Loucy (cell line): ENCODE data around the gene KCNS1.

ENCODE experiments used
- H2AFZ ChIP-seq: fragments of 200-600 bp; sonication (generic); 2 replicates; pipeline ENCODE4 v1.6.0; 2016; ENCODE audit warnings: antibody characterized with exemption, mild to moderate bottlenecking, low read length, moderate library complexity
- H3F3A ChIP-seq: fragments of 200-600 bp; 2 replicates; pipeline ENCODE4 v1.6.0; 2016; ENCODE audit warnings: antibody characterized with exemption, low read depth, mild to moderate bottlenecking
- H3K27me3 ChIP-seq: fragments of 200-600 bp; sonication (generic); 2 replicates; pipeline ENCODE4 v1.6.1; 2014; ENCODE audit warnings: low read length, mild to moderate bottlenecking; ENCODE audit not compliant: insufficient read depth, poor library complexity, severe bottlenecking
- H3K36me3 ChIP-seq: fragments of 200-600 bp; sonication (generic); 2 replicates; pipeline ENCODE4 v1.6.1; 2016; ENCODE audit warnings: low read length; ENCODE audit not compliant: insufficient read depth
- H3K4me1 ChIP-seq: fragments of 200-600 bp; sonication (generic); 2 replicates; pipeline ENCODE4 v1.5.1; 2014; ENCODE audit warnings: low read length, mild to moderate bottlenecking; ENCODE audit not compliant: insufficient read depth, poor library complexity, severe bottlenecking
- H3K4me2 ChIP-seq: fragments of 200-600 bp; sonication (generic); 2 replicates; pipeline ENCODE4 v1.6.0; 2014; ENCODE audit warnings: antibody characterized with exemption, low read length, low read depth, mild to moderate bottlenecking; ENCODE audit not compliant: poor library complexity, severe bottlenecking
- H3K4me3 ChIP-seq: fragments of 200-600 bp; sonication (generic); 2 replicates; pipeline ENCODE4 v1.5.1; 2014; ENCODE audit warnings: low read length, mild to moderate bottlenecking, mixed read lengths; ENCODE audit not compliant: poor library complexity, severe bottlenecking
- H3K79me2 ChIP-seq: fragments of 200-600 bp; sonication (generic); 2 replicates; pipeline ENCODE4 v1.6.1; 2014; ENCODE audit warnings: low read length; ENCODE audit not compliant: insufficient read depth
- H3K9ac ChIP-seq: fragments of 200-600 bp; sonication (generic); 2 replicates; pipeline ENCODE4 v1.6.0; 2014; ENCODE audit warnings: mild to moderate bottlenecking, low read depth, low read length, moderate library complexity; ENCODE audit not compliant: poor library complexity, severe bottlenecking
- H3K9me2 ChIP-seq: fragments of 200-600 bp; sonication (generic); replicated peaks from 2 replicates; pipeline ENCODE4 v1.6.1; 2016; ENCODE audit warnings: low read depth, low read length, mixed read lengths
- H3K9me3 ChIP-seq: fragments of 200-600 bp; sonication (generic); 2 replicates; pipeline ENCODE4 v1.6.1; 2014; ENCODE audit warnings: mild to moderate bottlenecking, antibody characterized with exemption, low read length, low read depth; ENCODE audit not compliant: insufficient read depth
- H4K20me1 ChIP-seq: fragments of 200-600 bp; sonication (generic); 2 replicates; pipeline ENCODE4 v1.6.0; 2014; ENCODE audit warnings: antibody characterized with exemption, low read length, mild to moderate bottlenecking; ENCODE audit not compliant: insufficient read depth, poor library complexity, severe bottlenecking
- EZH2phosphoT487 ChIP-seq: fragments of 200-600 bp; IDR thresholded peaks from 2 replicates; pipeline ENCODE4 v1.6.1; 2018; ENCODE audit warnings: antibody characterized with exemption, mild to moderate bottlenecking, moderate library complexity, borderline replicate concordance
- TF ChIP-seq, protein P1 (sequence below): fragments of 200-600 bp; sonication (generic); conservative IDR thresholded peaks from 2 replicates; pipeline ENCODE4 v1.5.1; 2014; ENCODE audit warnings: mild to moderate bottlenecking, antibody characterized with exemption, low read length

KCNS1 gene

DNA sequence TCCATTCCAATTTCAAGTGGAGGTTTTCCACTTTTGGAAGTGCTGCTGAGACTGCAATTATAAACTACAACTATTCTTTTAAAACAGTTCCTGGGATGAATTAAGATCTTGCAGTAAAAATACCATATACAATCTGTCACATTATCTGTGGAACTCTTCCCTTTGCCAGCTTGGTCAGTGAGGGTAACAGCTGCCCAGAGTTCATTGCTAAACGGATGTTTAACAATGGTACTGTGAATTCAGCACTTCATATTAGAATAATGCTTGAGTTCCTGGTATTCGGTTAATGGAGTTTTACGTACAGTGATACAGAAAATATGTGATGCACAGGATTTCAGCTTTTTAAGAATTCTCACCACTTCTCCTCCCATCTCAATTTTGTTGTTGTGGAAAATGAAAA lies 51.5 kb downstream of the KCNS1 start:
- no peaks in the 10 kb centered on the region for H4K20me1 ChIP-seq
- H3K9me3 ChIP-seq = no peaks in the 10 kb centered on the region
- peak overlapping the region; percentile 41 for H3K4me3 ChIP-seq
- no peak for TF ChIP-seq EZH2phosphoT487
- TF ChIP-seq, protein P1, sequence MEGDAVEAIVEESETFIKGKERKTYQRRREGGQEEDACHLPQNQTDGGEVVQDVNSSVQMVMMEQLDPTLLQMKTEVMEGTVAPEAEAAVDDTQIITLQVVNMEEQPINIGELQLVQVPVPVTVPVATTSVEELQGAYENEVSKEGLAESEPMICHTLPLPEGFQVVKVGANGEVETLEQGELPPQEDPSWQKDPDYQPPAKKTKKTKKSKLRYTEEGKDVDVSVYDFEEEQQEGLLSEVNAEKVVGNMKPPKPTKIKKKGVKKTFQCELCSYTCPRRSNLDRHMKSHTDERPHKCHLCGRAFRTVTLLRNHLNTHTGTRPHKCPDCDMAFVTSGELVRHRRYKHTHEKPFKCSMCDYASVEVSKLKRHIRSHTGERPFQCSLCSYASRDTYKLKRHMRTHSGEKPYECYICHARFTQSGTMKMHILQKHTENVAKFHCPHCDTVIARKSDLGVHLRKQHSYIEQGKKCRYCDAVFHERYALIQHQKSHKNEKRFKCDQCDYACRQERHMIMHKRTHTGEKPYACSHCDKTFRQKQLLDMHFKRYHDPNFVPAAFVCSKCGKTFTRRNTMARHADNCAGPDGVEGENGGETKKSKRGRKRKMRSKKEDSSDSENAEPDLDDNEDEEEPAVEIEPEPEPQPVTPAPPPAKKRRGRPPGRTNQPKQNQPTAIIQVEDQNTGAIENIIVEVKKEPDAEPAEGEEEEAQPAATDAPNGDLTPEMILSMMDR = no peak
- H3K9ac ChIP-seq = peak overlapping the region; percentile 56
- no peaks in the 10 kb centered on the region for H3K9me2 ChIP-seq
- peaks cover 12% of the 10 kb centered on the region; the same call in 1 of the 2 replicates for H3K79me2 ChIP-seq
- peaks cover 56% of the 10 kb centered on the region for H3K4me1 ChIP-seq
- peak overlapping the region; percentile 81 for H3K4me2 ChIP-seq
- H3K36me3 ChIP-seq = no peaks in the 10 kb centered on the region
- H2AFZ ChIP-seq = no peak overlapping the region
- H3K27me3 ChIP-seq = no peaks in the 10 kb centered on the region
- peaks cover 22% of the 10 kb centered on the region; the same call in 1 of the 2 replicates for H3F3A ChIP-seq

DNA sequence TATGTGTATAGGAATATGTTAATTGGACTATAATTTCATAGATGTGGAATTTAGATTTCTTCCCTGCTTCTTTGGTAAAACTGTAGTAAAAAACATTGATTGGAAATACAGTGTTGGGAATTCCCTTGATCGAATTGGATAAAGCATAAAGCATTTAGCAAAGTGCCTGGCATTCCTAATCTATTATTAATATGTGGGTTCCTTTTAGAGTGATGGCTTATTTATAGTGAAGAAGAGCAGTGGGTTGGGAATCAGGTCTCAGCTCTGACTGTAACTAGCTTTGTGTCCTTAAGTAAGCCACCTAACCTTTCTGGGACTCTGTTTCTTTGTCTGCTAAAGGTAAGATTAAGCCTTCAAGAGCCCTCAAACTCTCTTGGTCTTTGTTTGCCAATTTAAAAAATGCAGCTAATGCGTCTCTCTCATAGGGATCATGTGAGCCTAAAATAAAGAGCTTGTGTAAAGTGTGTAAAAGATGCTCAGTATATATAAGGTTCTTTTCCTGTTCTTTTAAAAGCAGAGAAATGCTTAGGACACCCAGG lies 53.3 kb downstream of the KCNS1 start:
- H3K4me2 ChIP-seq = no peak overlapping the region
- no peak overlapping the region for H2AFZ ChIP-seq
- H4K20me1 ChIP-seq = no peaks in the 10 kb centered on the region
- peaks cover 40% of the 10 kb centered on the region for H3K4me1 ChIP-seq
- peaks cover 18% of the 10 kb centered on the region; the same call in 1 of the 2 replicates for H3F3A ChIP-seq
- H3K4me3 ChIP-seq = no peak overlapping the region
- no peaks in the 10 kb centered on the region for H3K9me2 ChIP-seq
- no peaks in the 10 kb centered on the region for H3K9me3 ChIP-seq
- no peaks in the 10 kb centered on the region for H3K27me3 ChIP-seq
- H3K9ac ChIP-seq = no peak overlapping the region
- no peak for TF ChIP-seq EZH2phosphoT487
- TF ChIP-seq, protein P1 = no peak
- peaks cover 8% of the 10 kb centered on the region; the same call in 1 of the 2 replicates for H3K36me3 ChIP-seq
- peaks cover 15% of the 10 kb centered on the region; the same call in 1 of the 2 replicates for H3K79me2 ChIP-seq

DNA sequence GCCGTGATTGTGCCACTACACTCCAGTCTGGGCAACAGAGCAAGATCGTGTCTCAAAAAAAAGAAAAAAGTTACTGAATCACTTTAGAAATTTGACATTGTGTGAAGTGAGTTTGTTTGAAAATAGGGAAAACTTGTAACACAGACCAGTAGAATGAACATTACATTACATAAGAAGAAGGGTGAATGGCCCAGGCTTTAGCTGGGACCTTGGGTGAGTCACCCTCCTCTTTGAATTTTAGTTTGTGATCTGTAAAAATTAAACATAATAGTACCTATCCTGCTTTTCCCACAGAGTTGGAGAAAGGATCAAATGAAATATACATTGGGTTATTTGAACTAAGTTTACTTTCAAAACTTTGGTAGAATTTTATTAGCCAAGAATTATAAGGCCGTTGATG lies 56.3 kb downstream of the KCNS1 start:
- Histone ChIP-seq H3K4me3 (no peak overlapping the region), H3K27me3 (no peaks in the 10 kb centered on the region), H3K4me1 (peaks cover 10% of the 10 kb centered on the region), H3K79me2 (peaks cover 11% of the 10 kb centered on the region; the same call in 1 of the 2 replicates), H3K9me2 (no peaks in the 10 kb centered on the region), H4K20me1 (no peaks in the 10 kb centered on the region), H3F3A (no peaks in the 10 kb centered on the region), H3K36me3 (peaks cover 17% of the 10 kb centered on the region; the same call in 1 of the 2 replicates), H2AFZ (no peak overlapping the region), H3K9me3 (no peaks in the 10 kb centered on the region), H3K9ac (no peak overlapping the region), H3K4me2 (no peak overlapping the region)
- TF ChIP-seq EZH2phosphoT487 = no peak
- TF ChIP-seq, protein P1 = no peak
